GM19468 (cell line): ENCODE measurements around the gene FAM20A.

Experiments
- ATAC-seq: cut with Tn5 transposase; IDR thresholded peaks from one replicate; pipeline ENCODE4 v1.9.1; 2021; ENCODE audit warnings: mild to moderate bottlenecking, moderate library complexity, moderate number of reproducible peaks; ENCODE audit not compliant: unreplicated experiment; ENCODE audit errors: extremely low read depth

Gene FAM20A

GRCh38 chr17:68611353-68612208 is 10.4 kb upstream of the FAM20A start:
- ATAC-seq: no peak

DNA sequence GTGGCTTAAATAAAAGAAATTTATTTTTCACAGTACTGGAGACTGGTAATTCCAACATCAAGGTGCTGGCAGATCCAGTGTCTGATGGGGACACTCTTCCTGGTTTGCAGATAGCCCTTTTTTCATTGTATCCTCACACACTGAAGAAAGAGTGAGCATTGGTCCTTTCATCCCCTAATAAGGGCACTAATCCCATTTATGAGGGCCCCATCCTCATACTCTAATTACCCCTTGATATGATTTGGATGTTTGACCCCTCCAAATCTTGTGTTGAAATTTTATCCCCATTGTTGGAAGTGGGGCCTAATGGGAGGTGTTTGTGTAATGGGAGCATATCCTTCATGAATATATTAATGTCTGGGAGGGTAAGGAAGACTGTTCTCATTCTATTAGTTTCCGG is 9.4 kb upstream of the FAM20A start:
- ATAC-seq: no peak

DNA sequence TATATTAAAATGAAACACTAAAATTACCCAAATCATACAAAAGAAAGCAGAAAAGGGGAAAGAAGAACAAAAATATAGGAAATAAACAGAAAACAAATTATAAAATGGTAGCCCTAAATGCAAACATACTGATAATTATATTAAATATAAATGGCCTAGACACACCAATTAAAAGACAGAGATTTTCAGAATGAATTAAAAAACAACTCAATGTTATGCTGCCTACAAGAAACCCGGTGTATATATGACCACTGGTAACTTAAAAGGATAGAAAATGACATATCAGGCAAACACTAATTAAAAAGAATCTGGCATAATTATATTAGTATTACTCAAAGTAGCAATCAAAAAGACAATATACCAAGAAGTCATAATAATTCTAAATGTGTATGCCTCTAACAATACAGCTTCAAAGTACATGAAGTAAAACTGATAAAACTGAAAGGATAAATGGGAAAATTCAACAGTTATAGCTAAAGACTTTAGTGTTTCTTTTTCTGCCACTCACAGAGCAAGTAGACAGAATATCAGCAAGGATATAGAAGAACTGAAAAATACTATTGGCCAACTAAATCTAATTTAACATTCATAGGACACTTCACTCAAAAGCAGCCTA is 7.5 kb upstream of the FAM20A start:
- no peak for ATAC-seq

DNA sequence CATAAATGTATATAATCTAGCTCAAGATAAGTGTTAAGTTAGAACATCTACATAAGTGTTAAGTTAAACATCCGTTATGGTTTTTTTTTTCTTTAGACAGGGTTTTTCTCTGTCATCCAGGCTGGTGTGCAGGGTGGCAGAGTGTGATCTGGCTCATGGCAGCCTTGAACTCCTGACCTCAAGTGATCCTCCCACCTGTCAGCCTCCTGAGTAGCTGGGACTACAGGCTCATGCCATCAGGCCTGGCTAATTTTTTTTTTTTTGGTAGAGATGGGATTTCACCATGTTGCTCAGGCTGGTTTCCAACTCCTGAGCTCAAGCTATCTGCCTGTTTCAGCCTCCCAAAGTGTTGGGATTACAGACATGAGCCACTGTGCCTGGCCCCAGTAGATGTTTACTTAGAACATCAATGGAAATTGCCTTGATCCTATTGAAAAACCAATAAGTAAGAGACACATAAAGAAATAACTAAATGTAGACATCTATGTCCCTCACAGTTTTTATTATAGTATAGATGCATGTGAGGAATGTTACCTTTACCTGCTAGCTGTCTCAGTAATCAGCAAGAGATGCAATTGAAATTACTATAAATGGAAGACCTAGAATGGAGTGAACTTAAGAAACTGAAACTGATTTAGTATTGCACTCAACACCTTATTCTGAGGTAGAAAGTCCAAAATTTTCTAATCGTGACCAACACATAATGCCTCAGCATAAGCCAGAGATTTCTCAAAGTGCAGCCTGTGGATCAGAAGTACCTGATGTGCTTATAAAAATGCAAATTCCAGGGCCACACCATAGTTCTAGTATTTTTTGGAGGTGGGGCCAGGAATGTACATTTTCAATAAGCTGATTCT is 5.5 kb upstream of the FAM20A start:
- ATAC-seq: no peak

DNA sequence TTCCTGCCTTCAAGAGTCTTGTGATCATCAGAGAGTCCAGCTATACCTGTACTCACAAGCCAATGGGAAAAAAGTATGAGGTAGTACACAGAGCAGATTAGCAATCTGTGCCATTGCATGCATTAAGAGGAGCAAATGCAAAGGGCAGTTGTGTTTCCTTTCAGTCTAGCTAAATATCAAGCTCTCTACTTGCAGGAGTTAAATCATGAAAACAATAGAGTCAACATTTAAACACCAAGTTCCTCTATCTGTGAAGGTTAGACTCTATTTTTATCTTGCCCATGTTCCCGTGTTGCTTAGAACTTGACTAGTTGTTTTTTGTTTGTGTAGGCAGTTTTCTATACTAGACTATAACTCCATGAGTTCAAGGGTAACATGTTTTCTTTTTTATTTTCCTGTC is 4.7 kb upstream of the FAM20A start:
- no peak for ATAC-seq

GRCh38 chr17:68603656-68604055 is 2.5 kb upstream of the FAM20A start:
- no peak for ATAC-seq

DNA sequence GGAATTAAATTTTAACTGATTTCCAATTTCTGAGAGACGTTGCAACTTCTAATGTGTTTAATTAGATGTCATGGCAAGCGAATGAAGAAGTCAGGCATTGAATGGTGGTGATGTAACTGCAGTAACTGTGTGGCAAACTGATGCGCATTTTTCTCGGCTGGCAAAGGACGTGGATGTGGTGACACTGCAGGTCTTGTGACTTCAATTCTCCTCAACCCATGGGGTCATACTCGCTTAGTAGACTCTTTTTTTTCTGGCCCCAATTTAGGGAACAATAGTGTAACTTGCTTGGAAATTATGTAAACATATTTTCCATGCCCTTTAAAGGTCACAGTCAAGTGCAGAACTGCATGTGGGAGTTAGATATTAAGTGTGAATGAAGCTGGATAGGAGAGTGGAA is 1.9 kb upstream of the FAM20A start:
- ATAC-seq: no peak

DNA sequence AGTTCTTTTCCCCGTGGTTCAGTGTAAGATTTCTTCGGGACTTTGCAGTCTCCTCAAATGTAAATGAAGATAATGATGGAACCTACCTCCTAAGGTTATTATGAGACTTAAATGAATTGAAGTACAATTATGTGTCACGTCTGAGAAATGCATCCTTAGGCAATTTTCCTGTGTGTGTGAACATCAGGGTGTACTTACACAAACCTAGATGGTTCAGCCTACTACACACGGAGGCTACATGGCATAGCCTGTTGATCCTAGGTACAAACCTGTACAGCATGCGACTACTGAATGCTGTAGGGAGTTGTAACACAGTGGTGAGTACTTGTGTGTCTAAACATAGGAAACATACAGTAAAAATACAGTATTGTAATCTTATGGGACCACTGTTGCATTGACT is 1.1 kb upstream of the FAM20A start:
- no peak for ATAC-seq

DNA sequence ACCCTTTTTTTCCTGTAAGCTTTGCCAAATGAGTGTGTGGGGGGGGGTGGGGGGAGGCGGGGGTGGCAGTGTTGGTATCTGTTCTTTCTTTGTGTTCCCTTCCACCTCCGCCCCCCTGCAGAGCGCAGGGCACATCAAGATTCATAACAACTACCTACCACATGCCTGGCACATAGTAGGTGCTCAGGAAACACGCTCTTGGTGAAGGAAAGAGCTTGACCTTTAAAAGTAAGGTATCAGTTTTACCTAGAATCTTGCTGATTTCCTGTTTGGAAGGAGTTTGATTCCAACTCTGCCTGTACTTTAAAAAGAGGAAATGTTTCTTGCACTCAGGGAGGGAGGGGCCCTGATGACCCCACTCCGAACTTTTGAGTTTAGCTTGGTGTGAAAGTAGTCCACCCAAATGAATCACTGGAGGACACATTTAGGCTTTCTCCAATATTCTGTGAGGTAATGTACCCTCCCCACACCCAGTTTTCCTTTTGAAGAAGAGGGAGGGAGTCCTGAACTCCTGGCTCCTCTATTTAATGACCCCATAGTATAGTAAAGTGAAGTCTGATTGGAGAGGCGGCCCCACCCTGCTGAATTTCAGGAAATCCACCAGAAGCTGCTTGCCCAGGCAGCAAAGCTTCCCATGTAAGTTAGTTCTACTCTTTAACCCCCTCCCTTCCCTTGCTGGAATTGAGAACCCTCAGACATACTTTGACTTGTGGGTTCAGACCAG is 560 bp upstream of the FAM20A start:
- no peak for ATAC-seq

- no peak for ATAC-seq
Measured at GRCh38 chr17:68600067-68600930, 868 bp downstream of the FAM20A start.

DNA sequence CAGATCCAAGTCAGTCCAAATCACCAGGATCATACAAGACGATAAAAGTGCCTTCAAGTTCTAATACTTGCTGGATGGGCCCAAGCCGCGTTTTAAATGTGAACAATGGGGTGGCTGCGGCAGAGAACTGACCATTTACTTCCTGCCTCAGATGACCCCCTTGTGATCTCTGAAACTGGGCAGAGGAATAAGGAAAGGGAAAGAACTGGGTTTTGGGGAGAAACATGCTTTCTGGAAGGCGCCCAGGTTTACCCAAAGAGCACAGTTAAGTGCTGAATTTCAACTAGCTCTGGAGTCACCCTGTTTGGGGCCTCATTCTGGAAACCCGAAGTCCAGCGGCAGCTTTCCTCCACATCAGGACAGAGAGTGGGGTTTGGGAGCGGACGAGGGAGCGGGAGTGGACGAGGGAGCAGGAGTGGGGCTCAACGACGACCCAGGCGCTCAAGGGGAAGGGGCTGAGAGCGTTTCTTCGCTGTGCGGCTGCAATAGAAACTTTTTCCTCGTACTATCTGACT is 1.6 kb downstream of the FAM20A start:
- no peak for ATAC-seq

- ATAC-seq: no peak
Measured at GRCh38 chr17:68599091-68599490, 2.1 kb downstream of the FAM20A start.

DNA sequence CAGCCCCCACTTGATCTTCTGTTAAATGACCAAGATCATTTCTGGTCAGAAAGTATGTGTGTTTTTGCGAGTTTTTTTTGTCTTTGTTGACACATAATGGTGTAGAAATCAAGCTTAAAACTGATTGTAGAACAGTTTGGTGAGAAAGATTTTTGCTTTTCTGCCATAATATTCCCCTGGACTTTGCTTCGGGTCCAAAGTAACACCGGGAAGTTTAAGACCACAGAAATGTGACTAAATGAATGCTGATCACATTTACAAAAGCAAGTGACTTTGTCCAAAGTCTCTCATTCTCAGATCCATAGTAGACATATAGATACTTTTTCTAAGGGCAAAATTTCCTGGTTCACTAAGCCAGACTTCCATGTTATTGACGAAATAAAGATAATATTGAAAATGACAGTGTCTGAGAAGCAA is 2.6 kb downstream of the FAM20A start:
- no peak for ATAC-seq

GRCh38 chr17:68598074-68598473 is 3.1 kb downstream of the FAM20A start:
- no peak for ATAC-seq

DNA sequence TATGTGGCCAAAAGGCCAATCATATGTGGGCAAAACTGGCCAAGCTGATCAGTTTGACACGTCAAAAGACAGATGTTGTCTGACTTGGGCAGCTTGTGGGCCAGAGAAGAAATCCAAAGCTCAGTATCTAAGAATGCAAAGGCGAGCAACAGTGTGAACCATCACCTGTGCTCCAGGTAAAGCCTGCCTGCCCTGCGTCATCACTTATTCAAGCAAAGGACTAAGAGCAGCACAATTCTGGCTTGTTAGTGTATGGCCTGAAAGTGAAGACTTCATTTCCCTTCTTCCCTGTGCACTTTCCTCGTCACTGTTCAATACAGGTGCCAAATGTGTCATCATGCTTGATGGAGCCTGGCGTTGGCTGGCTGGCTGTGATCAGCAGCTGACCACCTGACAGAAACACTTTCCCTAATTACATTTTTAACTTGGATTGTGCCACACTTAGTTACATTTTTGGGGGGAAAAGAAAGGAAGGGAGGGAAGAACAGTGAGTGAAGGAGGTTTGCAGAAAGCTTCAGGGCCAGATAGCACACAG is 4.7 kb downstream of the FAM20A start:
- no peak for ATAC-seq

DNA sequence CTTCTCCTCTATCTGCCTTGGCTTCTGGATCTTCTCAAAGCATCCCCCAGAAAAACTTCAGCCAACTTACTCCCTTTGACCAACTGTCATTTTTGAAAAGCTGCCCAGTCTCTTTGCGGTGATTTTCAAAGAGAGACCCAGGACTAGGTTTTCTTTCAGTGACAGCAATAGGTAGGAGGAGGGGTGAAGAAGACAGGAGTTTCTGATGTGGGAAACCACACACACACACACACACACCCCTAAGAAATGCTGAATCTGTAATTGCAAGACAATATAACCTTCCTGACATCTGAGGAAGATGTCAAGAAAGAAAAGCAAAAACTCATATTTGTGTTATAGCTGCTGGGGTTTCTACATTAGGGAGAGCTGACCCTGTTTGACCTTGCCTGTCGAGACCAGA is 5.2 kb downstream of the FAM20A start:
- no peak for ATAC-seq

- ATAC-seq: no peak
Measured at GRCh38 chr17:68595496-68595895, 5.7 kb downstream of the FAM20A start.

- no peak for ATAC-seq
Measured at GRCh38 chr17:68594552-68594951, 6.6 kb downstream of the FAM20A start.
